Medulla oblongata (tissue), 1 donor: ENCODE results near the gene XYLT2.

ENCODE experiments used
- DNase-seq: peaks from one replicate; pipeline ENCODE4 v3.0.0-alpha.2; 2015; ENCODE audit errors: extremely low spot score

Gene XYLT2

DNA sequence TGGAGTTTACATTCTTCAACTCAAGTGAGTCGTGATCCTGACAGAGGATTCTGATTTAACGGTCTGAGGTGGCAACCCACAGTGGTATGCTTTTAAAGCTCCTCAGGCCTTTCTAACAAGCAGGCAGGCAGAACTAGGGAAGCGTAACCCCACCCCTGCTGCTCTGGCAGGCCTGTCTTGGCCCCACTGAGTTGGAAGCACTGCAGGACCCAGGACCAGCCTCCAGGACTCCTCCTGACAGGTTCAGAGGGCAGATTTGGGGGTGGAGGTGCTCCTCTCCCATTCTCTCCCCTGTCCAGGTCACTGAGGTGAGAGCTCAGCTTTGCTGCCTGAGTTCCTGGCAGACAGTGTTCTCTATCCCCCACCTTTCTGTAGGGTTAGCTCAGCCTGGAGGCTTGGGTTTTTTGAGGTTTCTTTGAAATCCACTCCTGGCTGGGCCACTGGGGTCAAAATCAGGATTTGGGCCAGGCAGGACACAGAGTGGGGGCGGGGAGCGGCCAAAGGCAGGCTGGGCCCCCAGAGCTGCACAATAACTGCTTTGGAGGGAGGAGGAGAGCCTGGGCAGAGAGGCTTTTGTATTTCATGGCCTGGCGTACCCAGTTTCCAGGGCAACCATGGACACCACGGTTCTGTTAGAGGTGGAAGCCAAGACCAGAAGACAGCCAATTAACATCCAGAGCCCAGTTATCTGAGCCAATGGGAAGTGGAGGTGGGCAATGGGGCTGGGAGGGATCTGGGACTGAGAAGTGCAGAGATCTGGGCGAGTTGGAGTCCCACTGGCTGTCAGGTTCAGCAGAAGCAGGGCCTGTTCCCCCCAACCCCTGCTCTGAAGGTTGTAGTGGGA, 17.5 kb downstream of the XYLT2 start:
- DNase-seq, result peak; percentile 92

DNA sequence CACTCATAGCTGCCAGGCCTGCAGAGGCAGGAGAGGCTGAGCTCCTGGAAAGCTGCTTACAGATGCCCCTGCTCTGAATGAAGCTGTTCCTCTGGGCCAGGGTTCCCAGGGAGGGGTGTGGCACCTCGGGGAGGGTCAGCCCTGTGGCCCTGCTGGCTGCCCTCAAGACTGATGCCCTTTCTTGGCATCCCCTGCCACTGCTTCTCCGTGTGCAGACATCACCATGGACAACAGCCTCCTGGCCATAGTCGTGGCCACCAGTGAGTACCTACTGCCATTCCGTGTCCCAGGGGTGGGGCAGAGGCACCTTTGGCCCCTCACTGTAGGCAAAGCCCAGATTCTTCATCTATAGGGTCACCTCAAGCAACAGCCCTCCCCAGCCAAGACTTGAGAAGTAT, 18.1 kb downstream of the XYLT2 start:
- DNase-seq, result no peak

GRCh38 chr17:50364715-50365114, 18.8 kb downstream of the XYLT2 start:
- DNase-seq, result no peak

DNA sequence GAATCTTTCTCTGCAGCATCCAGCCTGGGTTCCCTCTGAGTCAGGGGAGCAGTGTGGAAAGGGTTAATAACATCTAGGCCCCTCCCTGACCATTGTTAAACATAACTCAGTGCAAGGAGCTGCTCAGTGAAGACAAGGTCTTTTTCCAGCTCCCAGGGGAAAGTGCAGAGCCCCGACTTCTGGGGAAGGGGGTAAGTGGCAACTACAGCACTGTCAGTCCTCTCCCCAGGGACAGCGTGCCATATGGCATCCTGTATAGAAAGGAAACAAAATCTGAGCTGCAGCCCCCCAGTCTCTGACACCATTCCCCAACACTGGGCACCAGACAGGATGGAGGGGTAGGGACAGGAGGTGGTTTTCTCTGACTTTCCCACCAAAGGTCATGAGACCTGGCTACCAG, 19.2 kb downstream of the XYLT2 start:
- DNase-seq, result no peak

DNA sequence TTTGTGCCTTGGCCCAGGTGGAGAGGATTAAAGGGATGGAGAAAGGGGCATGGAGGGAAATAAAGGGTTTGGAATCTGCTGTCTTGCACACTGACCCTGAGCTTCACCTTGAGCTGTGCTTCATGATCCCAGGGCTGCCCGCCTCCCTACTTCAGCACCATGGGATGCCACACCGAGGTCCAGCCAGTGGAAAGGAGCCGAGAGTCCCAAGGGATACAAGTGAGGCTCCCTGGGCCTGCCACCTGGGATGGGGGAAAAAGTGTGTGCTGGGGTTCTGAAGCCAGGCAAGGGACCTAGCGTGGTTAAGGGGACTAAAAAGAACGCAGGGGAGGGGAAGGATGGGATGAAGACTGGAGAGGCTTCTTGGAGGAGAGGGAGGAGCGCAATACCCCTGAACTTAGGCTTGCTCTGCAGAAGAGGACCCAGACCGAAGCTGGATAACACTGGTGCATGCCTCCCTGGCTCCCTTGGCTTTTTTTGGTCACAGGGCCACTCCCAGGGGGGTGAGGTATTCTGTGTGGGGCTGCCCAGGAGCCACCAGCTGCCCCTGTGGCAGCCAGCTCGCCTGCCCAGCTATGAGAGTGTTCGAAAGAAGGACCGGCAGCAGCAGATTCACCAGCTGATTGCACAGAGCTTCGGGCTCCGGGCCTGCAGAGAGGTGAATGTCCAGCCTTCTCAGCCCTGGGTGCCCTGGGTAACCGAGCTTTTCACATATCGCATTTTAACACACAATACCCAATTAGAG, 19.9 kb downstream of the XYLT2 start:
- DNase-seq, result no peak

- DNase-seq, result no peak
These were observed 21.5 kb downstream of the XYLT2 start for GRCh38 chr17:50367401-50367800.

DNA sequence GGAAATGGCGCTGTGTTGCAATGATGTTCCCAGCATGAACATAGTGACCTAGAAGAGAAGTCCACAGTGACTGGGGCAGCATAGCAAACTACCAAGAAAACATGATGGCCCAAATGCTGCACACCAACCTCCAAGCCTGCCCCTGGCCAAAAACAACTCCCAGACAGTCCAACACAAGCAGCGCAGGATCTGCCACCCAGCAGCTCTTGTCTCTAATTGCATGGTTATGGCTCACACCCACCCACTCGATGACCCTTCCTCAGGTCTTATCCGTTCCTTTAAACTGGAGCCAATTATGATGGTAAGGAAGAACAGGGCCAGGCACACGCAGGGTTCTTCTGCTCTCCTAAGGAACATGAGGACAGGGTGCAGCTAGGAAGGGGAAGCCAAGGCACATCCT, 24.1 kb downstream of the XYLT2 start:
- no peak for DNase-seq

GRCh38 chr17:50371526-50371925, 25.6 kb downstream of the XYLT2 start:
- DNase-seq, result no peak

DNA sequence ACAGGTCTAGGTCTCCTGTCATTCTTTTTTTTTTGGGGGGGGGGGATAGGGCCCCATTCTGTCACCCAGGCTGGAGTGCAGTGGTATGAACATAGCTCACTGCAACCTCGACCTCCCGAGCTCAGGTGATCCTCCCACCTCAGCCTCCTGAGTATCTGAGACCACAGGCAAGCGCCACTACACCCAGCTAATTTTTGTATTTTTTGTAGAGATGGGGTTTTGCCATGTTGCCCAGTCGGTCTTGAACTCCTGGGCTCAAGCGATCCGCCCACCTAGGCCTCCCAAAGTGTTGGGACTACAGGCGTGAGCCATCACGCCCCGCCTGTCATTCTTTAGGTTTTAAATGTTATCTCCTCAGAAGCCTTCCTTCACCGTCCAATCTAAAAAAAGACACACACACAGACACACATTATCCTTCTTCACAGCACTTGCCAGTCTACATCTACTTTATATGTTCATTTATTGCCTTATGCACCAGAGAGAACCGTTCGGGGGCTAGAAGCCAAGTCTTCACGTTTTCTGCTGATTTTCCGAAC, 26.4 kb downstream of the XYLT2 start:
- no peak for DNase-seq

DNA sequence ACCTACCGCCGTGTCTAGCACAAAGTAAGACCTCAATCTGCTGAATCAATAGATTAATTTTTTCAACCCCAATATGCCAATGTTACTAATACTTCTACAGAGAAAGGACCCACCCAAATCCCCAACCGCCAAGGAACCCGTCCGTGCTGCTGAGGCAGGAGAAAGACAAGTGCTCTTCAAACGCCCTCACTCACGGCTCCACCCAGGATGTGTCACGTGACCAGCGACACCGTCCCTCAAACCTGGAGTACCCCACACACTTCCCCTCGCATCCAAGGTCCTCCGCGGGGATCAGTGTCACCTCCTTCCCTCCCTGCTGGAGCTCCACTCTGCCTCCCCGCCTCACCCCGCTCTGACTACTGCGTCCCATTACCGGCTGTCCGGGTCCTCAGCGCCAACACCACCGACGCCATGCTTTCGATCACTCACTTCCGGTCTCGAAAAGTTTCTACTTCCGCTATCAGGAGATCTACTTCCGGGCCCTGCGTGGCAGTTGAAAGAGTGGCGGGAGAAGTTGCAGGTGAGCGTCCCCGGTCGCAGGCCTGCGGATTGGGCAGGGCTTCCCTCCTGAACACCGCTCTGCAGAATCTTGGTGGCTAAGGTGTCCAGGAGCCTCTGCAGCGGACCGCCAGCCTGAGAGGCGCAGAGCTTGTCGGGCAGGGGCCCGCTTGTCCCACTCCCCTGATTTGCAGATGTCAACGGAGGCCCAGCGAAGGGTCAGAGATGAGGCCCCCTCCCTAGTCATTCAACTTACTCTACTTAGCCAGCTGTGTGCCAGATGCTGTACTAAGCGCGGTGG, 27.0 kb downstream of the XYLT2 start, which contains the start of the genes EME1 and MRPL27:
EME1 (plus strand) TSS at position 472 of the 799 bp plus-strand sequence. CDS start 1,980 bp downstream, outside the sequence.
MRPL27 (minus strand) TSS at position 427 of the 799 bp plus-strand sequence; CDS start at position 413, 14 bp downstream.
- peak; percentile 94 for DNase-seq

GRCh38 chr17:50373705-50374104, 27.8 kb downstream of the XYLT2 start:
- no peak for DNase-seq

GRCh38 chr17:50375858-50376538, 30.1 kb downstream of the XYLT2 start:
- no peak for DNase-seq

DNA sequence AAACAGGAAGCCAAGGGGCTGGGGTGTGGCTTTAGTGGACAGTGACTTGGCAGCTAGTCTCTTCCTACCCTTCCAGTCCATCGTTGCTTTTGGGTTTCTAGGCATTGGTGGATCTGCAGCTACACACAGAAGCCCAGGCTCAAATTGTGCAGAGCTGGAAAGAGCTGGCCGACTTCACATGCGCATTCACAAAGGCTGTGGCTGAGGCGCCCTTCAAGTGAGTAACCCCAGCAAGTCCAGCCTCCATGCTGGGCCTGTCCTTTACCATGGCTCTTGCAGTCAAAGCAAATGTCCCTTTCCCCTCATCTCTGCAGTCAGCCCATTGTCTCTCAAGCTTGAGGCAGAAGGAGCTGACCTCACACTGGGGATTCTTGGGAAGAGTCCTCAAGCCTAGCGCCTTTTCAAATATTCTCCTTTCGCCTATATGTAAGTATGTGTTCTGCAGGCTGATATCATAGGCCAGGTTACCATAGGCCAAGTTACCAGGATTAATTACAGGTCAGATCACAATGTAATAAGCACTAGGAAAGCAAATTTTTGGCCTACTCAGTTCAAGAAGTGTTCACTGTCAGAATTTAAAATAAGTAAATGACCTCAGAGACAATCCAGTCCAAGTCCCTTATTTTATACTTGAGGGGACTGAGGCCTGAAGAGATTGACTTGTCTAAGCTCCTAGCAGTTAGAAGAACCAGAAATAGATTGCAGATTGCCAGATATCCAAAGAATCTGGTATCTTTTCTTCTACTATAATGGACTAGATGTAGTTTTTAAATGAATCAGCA, 33.6 kb downstream of the XYLT2 start:
- DNase-seq, result no peak

DNA sequence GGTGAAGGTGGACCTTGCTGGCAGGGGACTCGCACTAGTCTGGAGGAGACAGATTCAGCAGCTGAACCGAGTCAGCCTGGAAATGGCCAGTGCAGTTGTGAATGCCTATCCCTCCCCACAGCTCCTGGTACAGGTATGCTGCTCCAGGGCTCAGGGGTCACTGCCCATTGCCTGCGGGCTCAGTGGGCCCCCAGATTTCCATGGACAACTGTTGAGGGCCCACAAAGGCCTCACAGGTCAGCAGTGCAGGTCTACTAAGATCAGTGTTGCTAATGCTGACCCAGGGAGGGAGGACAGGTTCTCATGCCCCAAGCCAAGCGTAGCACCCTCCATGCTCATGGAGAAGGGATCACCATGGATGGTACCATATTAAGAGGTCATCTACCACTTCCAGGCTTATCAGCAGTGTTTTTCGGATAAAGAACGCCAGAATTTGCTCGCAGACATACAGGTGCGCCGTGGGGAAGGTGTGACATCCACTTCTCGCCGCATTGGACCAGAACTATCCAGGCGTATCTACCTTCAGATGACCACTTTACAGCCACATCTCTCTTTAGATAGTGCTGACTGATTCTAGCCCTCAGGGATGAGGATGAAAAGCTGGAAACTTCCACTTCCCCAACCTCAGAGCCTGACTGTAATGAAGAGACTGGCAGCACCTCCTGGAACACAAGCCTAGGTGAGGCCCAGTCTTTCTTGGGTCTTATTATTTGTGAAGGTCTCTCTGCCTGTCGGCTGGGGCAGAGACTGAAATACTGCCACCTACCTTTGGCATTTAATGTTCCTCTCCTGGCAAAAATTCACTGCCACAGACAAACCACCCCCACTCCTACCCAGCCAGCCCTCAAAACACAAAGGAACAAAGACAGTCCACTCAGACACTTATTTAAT, 34.7 kb downstream of the XYLT2 start:
- DNase-seq, result no peak

DNA sequence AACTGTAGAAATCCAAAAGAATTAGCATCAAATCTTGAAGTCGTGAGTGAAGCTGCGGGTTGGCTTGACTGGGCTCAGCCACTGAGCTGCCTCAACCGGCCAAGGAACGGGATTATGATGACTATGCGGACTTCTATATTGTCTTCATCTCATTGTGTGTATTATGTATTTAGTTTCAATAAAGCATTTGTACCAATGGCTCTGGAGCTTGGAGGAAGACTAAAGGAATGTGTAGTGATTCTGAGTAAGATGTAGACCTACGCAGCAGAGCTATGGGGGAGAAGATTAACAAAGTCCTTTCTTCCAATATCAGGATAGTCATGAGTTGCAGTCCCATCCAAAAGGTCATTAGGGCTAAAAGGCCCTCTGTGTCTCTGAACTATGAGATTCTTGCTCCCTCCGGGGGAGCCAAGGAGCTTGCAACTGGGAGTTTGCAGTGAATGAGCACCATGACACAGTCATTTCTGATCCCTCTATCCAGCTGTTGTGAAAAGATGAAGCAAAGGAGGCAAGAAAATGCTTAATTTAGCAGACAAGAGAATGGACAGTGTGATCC, 35.4 kb downstream of the XYLT2 start:
- no peak for DNase-seq

DNA sequence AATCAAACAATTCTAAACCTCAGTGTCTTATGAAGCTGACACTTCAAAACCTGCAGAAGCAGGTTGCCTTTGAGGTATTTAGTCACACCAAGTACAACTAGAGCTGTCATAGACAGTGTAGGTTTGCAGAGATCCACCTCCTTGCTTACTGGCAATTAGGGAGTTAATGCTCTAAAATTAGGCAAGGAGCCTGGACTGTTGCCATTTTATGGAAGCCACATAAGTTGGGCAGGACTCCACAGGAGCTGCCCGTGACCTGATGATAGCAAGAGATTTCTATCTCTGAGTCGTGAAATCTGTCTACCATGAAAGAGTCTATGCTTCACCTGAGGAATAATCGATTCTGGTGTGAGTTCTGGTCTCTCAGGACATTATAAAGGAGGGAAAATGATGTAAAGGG, 36.0 kb downstream of the XYLT2 start:
- no peak for DNase-seq

DNA sequence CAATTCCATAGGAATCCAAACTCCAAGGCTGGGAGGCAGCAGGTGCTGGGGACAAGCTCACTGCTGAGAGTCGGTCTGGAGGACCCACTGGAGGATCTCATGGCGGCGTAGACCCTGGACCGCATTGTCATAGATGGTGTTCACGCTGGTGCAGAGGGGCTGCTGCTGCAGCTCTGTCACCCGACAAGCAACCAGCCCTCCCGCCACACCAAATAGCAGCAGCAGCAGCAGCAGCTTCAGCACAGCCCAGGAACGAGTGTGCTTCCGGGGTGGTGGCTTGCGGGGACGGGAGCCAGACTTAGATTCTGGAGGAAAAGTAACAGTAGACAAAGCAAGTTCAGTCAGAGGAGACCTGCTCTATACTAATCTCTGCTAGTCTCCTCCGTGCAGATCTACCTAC, 37.0 kb downstream of the XYLT2 start:
- DNase-seq, result no peak

DNA sequence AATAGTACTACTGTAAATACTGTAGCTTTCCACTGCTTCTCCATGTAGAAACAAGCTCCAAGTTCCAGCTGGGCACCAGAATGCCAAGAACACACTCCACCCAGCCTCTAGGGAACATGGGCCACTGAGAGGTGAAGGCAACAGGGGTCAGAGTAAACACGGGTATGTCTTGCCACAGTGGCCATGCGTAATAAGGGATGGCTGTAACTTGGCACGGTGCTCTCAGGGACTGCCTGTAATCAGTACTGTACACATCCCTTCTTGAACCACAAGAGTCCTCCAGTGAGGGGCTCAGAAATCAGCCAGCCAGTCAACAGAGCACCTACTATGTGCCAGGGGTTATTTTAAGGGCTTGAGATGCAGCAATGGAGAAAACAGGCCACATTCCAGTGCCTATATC, 40.6 kb downstream of the XYLT2 start:
- DNase-seq, result no peak

DNA sequence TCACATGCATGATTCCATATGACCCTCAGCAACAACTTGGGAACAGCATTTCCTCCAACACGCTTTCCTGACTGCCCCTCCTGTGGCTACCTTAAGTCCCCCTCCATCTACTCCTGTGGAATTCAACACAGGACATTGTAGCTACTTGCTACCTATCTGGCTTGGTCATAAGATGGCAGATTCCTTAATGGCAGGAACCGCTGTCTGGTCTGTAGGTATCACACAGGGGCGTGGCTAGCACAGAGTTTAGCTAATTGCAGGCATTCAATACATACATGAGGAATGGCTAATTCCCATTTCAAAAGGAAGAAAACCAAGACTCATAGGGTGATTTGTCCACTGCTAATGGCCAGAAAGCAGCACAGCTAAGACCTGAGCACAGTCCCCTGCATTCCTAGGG, 42.8 kb downstream of the XYLT2 start:
- DNase-seq, result no peak
